Thyroid gland (tissue), 4 donors: ENCODE measurements around the gene KPNA5.

Experiments
- CTCF ChIP-seq, 6 experiments: fragments of 200-600 bp in 3 of 6; fragments of 450-650 bp in 3 of 6; sonication (generic) in 3 of 6; IDR thresholded peaks; one replicate each; pipeline ENCODE4 v1.5.1; 2016 to 2019; ENCODE audit warnings: antibody characterized with exemption in 6 of 6, mild to moderate bottlenecking in 2 of 6, inconsistent platforms in 1 of 6, moderate library complexity in 1 of 6
- POLR2A ChIP-seq, 2 donors: fragments of 450-650 bp; IDR thresholded peaks; one replicate each; pipeline ENCODE4 v1.6.1; 2017; ENCODE audit warnings: antibody characterized with exemption in 2 of 2, mild to moderate bottlenecking in 2 of 2, moderate library complexity in 1 of 2

GRCh38 chr6:116697480-116697879, 16.5 kb downstream of the KPNA5 start:
- TF ChIP-seq POLR2A (IDR thresholded peaks at IDR 0.05) (no peak), CTCF (IDR thresholded peaks at IDR 0.05) (no peak)
